COLO829 (cell line): ENCODE measurements around the gene SEMA4A.
"Not testable (repeated sequence)": the region's sequence is repeated elsewhere in the genome, so short reads cannot be mapped to it uniquely, and the experiment has no call there.

Experiments
- DNase-seq: peaks from one replicate; pipeline ENCODE4 v3.0.0; 2012; ENCODE audit warnings: low spot score

The SEMA4A gene

GRCh38 chr1:156153362-156153761 lies at the start of gene SEMA4A:
Gene SEMA4A, plus strand, starts transcription at chr1:156153585. Its CDS starts 994 bp downstream, at chr1:156154579.
- DNase-seq = no peak

- peak; percentile 86 for DNase-seq
Measured at GRCh38 chr1:156104065-156104810, 49.1 kb upstream of the SEMA4A start.

- DNase-seq = no peak
Measured at GRCh38 chr1:156104861-156105832, 48.2 kb upstream of the SEMA4A start.

GRCh38 chr1:156106624-156107488 lies 46.5 kb upstream of the SEMA4A start:
- DNase-seq = no peak

DNA sequence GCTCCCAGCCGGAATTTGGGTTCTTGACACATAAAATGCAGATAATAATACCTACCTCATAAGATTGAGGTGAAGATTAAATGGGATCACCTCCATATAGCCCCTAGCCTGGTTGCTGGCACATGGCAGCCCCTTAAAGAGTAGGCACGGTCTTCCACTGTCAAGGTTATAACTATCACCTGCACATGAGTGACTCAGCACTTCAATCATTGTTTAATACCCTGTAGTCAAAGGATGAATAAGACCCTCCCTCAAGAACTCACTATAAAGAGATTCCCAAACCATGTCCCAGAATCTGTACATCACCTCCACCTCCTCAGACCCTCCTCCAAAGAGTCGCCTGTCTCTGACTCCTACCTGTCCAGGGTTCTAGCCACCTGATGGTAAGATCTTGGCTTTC lies 45.3 kb upstream of the SEMA4A start:
- DNase-seq = no peak

- no peak for DNase-seq
Measured at GRCh38 chr1:156108664-156109241, 44.6 kb upstream of the SEMA4A start.

GRCh38 chr1:156110252-156110651 lies 43.1 kb upstream of the SEMA4A start:
- DNase-seq = no peak

DNA sequence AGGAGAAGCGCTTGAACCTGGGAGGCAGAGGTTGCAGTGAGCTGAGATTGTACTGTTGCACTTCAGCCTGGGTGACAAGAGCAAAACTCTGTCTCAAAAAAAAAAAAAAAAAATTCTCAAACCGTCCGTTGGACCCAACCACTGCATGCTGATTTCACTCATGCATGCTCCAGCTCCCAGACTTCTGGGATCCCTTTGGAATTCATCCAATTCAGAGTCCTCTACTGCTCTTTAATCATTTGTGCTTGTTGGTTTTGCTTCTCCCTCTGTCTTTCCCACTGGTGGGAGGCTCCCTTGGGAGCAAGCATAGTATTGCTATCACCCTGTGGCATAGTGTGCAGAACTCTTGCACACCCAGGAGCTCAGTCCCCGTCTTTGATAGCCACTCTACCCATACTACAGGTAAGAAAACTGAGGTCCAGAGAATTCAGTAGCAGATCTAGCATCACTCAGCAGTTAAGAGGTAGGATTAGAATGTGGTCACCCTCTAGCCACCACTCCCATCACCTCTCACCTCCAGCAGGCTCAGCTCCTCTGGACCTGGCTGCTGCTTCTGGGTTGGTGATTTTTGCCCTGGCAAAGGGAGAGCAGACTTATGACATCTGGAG lies 41.9 kb upstream of the SEMA4A start:
- DNase-seq = no peak

DNA sequence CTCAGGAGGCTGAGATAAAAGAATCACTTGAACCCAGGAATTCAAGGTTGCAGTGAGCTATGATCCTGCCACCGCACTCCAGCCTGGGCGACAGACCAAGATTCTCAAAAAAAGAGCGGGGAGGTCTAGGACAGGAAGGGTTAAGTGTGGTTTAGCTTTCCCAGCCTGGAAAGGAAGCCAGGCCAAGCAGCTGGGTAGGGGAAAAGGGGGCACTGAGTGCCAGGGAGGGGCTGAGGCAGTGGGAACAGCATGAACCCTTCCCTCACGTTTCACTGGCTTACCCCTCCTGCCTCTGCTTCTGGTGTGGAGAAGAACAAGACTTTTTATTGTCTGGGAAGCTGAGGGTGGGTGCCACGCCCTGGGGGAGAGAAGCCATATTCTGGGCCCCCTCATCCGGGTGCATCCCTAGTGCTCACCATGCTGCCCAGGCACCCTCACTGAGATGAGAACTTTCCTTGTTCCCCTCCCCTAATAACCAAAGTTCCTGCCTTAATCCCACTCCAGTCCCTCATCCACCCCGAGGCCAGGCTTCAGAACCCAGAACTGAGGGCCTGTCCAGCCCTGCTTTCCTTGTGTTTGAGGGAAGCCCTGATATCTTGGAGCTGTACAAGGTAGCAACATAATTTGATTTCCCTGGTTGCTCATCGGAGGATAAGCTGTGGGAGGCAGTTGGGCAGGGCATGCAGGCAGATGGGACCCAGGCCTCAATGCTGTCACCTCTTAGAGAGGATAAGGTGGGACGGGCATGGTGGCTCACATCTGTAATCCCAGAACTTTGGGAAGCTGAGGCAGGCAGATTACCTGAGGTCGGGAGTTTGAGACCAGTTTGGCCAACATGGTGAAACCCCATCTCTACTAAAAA lies 40.9 kb upstream of the SEMA4A start:
- no peak for DNase-seq

GRCh38 chr1:156113282-156113950 lies 40.0 kb upstream of the SEMA4A start:
- no peak for DNase-seq

DNA sequence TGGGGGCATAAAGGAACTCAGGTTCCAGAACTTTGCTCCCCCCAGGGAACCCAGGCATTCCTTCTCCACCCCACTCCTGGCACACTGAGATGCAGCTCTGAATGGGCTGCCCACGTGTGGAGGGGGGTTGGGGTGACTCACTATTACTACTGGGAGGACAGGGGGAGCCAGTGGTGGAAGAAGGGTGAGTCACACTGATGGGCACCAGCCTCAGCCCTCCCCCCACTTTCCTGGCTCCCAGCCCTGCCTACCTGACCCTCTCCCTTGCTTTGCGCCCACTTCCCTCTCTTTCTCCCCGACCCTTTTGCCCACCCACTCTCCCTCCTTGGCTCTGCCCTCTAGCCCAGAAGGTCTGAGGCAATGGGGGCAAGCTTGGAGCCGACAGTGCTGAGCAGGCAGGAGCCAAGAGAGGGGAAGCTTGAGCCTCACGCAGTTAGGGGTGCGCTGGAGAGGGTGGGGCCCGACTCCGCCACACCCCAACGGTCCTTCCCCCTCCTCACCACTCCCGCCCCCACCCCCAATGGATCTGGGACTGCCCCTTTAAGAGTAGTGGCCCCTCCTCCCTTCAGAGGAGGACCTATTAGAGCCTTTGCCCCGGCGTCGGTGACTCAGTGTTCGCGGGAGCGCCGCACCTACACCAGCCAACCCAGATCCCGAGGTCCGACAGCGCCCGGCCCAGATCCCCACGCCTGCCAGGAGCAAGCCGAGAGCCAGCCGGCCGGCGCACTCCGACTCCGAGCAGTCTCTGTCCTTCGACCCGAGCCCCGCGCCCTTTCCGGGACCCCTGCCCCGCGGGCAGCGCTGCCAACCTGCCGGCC lies 39.1 kb upstream of the SEMA4A start, which contains the start of gene LMNA:
Gene LMNA, plus strand, starts transcription at position 611 of the 818 bp plus-strand sequence. CDS start 208 bp downstream, outside the sequence.
- DNase-seq = peak; percentile 92

GRCh38 chr1:156114919-156115513 lies 38.4 kb upstream of the SEMA4A start:
- no peak for DNase-seq

GRCh38 chr1:156115514-156116374 lies 37.6 kb upstream of the SEMA4A start:
- DNase-seq = peak; percentile 79

DNA sequence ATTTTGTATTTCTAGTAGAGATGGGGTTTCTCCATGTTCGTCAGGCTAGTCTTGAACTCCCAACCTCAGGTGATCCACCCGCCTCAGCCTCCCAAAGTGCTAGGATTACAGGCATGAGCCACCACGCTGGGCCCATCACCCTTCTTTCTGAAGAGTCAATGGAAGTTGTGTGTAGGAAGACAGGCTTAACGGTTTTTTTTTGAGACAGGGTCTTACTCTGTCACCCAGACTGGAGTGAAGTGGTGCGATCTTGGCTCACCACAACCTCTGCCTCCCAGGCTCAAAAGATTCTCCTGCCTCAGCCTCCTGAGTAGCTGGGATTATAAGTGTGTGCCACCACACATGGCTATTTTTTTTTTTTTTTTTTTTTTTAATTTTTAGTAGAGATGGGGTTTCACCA lies 36.7 kb upstream of the SEMA4A start:
- not testable (repeated sequence) for DNase-seq

- DNase-seq = no peak
Measured at GRCh38 chr1:156117414-156118176, 35.8 kb upstream of the SEMA4A start.

DNA sequence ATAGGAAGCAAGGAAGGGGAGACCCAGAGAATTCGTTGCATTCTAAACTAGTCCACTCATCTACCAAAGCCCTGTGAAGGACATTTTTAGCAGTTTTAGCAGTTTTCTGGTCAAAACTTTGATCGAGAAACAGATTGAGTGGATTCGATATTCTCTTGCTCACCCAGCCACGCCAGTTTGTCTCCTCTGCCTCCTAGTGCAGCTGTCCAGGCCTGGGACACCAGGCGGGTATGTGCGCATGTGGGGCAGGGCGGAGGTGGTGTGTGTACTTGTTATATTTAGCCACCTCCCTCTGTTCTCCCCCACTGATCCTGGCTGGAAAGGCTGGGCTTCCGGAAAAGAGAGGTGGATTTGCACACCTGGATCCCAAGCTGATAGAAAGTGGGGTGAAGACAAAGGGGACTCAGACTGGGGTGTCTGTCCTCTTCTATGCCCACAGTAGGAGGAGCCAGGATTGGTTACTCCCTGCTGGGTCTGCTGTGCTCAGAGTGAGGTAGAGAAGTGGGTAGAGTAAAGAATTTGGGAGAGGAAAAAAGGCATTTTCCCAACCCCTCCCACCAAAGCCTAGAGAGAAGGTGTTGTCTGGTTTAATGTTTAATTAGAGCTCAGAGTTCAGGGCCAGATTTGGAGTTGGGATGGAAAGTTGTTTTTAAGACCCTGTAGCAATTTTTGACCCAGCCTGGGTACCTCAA lies 35.1 kb upstream of the SEMA4A start:
- DNase-seq = no peak
